Kidney (tissue), 14 donors: ENCODE results near the gene ITIH1. TPM values are rescaled to one million over a fixed set of nuclear protein-coding genes. Genes with fewer than 3 reads are reported as not detected.

Experiments used
- DNase-seq, 5 donors: peaks; one replicate each; pipeline ENCODE4 v3.0.0-alpha.2; 2013 to 2020
- FAIRE-seq: peaks from 2 replicates; lab custom pipeline; 2012; peaks lifted over from hg19 to GRCh38; lab: Jason Lieb, UNC
- H3K27ac ChIP-seq, 2 donors: one replicate each; pipeline ENCODE4 v1.7.0; 2013; ENCODE audit warnings: low read depth in 2 of 2, low read length in 2 of 2, inconsistent platforms in 1 of 2
- H3K27me3 ChIP-seq: one replicate; pipeline ENCODE4 v1.7.1; 2013; ENCODE audit warnings: low read length, inconsistent platforms; ENCODE audit not compliant: control insufficient read depth, insufficient read depth
- H3K36me3 ChIP-seq, 3 donors: one replicate each; pipeline versions ENCODE4 v1.7.0 to v1.7.1; 2013; ENCODE audit warnings: low read length in 3 of 3, control low read depth in 1 of 3, inconsistent platforms in 1 of 3; ENCODE audit not compliant: insufficient read depth in 3 of 3, control insufficient read depth in 2 of 3
- H3K4me1 ChIP-seq, 3 donors: one replicate each; pipeline versions ENCODE4 v1.7.0 to v1.7.1; 2013; ENCODE audit warnings: low read length in 3 of 3, inconsistent platforms in 1 of 3, low read depth in 1 of 3; ENCODE audit not compliant: control insufficient read depth in 2 of 3, insufficient read depth in 2 of 3
- H3K4me3 ChIP-seq, 3 donors: one replicate each; pipeline versions ENCODE4 v1.7.0 to v1.8.1; 2013; ENCODE audit warnings: low read length in 3 of 3, control low read depth in 1 of 3, inconsistent platforms in 1 of 3
- H3K9ac ChIP-seq, 3 donors: one replicate each; pipeline versions ENCODE4 v1.7.0 to v1.7.1; 2013; ENCODE audit warnings: low read length in 3 of 3, control low read depth in 1 of 3, inconsistent platforms in 1 of 3
- H3K9me3 ChIP-seq, 3 donors: one replicate each; pipeline versions ENCODE4 v1.7.0 to v1.7.1; 2013; ENCODE audit warnings: low read length in 3 of 3, control low read depth in 1 of 3, inconsistent platforms in 1 of 3; ENCODE audit not compliant: control insufficient read depth in 2 of 3, insufficient read depth in 1 of 3
- CTCF ChIP-seq: IDR thresholded peaks from 3 replicates; pipeline ENCODE4 v1.5.1; 2012; ENCODE audit warnings: mild to moderate bottlenecking, moderate library complexity, borderline replicate concordance; ENCODE audit not compliant: insufficient read depth; ENCODE audit errors: extremely low read depth
- intact Hi-C: fragments of 100-400 bp; cut with DNase I; formaldehyde crosslinking; loops from one replicate; pipeline ENCODE4 v1.11.1; 2022
- polyA plus RNA-seq: library from polyadenylated mRNA; stranded (reverse); fragments of 350-450 nt; fragmentation: Illumina TruSeq; extraction: RNeasy Lipid Tissue Mini Kit (QIAGEN cat#74804); gene quantifications from one replicate; pipeline ENCODE4 v1.2.3, GENCODE V29; 2014; ENCODE audit warnings: low read depth, low replicate concordance; ENCODE audit not compliant: insufficient read depth
- total RNA-seq: library from RNA; stranded (reverse); fragmentation: NEBNext Ultra II Directional; extraction: Animal tissue kit (Norgen Biotek cat#: 25700); gene quantifications from one replicate; pipeline ENCODE4 v1.2.1, GENCODE V29; 2021
- donor health status: control.
- donor health status: control.
- donor health status: control.
- donor health status: control.
- donor health status: control.
- donor health status: DM: yes; HTN: yes; CAD: no.
- donor health status: Normal renal cell carcinoma (clear cell type).

The ITIH1 gene
- total and polyA plus RNA-seq, 2 donors from 2014 or later, result 0.22 TPM; not detected in 1

- no peak for TF ChIP-seq CTCF
- H3K4me1 ChIP-seq, result peaks cover 0 to 9% (median 8%) of the 10 kb centered on the region in 3 donors
- no peaks in the 10 kb centered on the region for H3K27me3 ChIP-seq
- no peak overlapping the region for H3K4me3 ChIP-seq
- FAIRE-seq (no peak), DNase-seq (no peak)
- intact Hi-C loops, result no loop called here
- H3K27ac ChIP-seq, result no peak overlapping the region
- H3K9ac ChIP-seq, result no peak overlapping the region
- no peaks in the 10 kb centered on the region for H3K36me3 ChIP-seq
- no peaks in the 10 kb centered on the region for H3K9me3 ChIP-seq
These were observed 52.6 kb downstream of the ITIH1 start for GRCh38 chr3:52829906-52830463.

DNA sequence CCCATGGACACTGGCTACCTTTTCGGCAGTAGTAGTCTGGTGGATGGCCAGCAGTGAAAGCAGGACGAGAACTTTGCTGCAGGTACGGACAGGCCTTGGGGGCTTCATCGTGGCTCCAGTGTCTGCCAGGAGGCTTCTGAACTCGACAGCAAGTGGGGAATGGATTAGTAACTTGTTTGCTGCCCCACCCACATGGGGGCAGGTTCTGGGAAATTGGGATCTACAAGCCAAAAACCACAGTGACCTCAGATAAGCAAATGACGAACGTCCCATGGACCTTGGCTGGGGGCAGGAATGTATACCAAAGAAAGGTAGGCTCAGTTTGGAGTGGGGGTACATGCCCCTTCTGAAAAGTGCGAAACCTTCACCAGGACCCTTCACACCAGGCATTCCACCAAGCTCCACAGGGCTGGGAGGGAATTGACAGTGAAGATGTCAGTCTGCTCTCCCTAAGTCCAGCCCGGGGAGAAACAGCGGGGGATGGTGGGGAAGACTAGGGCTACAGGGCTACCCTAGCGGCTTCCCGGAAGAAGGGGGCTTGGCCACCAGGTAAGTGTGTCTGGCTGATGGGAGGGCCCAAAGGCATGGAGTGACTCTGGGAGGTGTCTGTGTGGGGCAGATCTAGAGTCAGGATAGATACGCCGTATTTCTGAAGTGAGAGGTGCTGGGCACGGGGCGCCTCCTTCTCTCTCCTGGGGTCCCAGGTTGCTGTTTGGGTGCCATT is 53.3 kb downstream of the ITIH1 start, which contains the start of gene ITIH4:
Gene ITIH4, minus strand, starts transcription at position 138 of the 724 bp plus-strand sequence. Its CDS starts 30 bp downstream, at position 108.
- Histone ChIP-seq H3K9ac (no peak within 1 kb of the TSS), H3K27ac (no peak within 1 kb of the TSS), H3K36me3 (no peaks in the 10 kb centered on the region), H3K27me3 (no peaks in the 10 kb centered on the region), H3K4me3 (no peak within 1 kb of the TSS), H3K4me1 (peaks cover 0 to 9% (median 8%) of the 10 kb centered on the region in 3 donors), H3K9me3 (no peaks in the 10 kb centered on the region)
- FAIRE-seq, result no peak
- intact Hi-C loops, result no loop called here
- no peak for DNase-seq
- TF ChIP-seq CTCF, result no peak

- no peak for DNase-seq
- H3K27ac ChIP-seq, result no peak overlapping the region
These were observed 54.3 kb downstream of the ITIH1 start for GRCh38 chr3:52831500-52832301.

More at GRCh38 chr3:52831500-52832301, 54.3 kb downstream of the ITIH1 start:
- Histone ChIP-seq H3K4me1 (peaks cover 0 to 9% (median 8%) of the 10 kb centered on the region in 3 donors), H3K9ac (no peak overlapping the region), H3K36me3 (no peaks in the 10 kb centered on the region), H3K27me3 (no peaks in the 10 kb centered on the region), H3K4me3 (no peak overlapping the region), H3K9me3 (no peaks in the 10 kb centered on the region)
- no peak for FAIRE-seq
- TF ChIP-seq CTCF, result no peak
- intact Hi-C loops, result no loop called here
